Astrocyte of the cerebellum (primary cell): Measurements from ENCODE around the gene GAK.

Experiments
- DNase-seq: peaks from one replicate; pipeline ENCODE4 v3.0.0-alpha.2; 2011; ENCODE audit warnings: low read depth
- H3K4me3 ChIP-seq: 2 replicates; pipeline ENCODE4 v1.5.1; 2011; ENCODE audit warnings: mild to moderate bottlenecking, low read depth, low read length, moderate library complexity
- in situ Hi-C: cut with HindIII; loops from 2 replicates; pipeline ENCODE4 v1.10.0; 2017; ENCODE audit warnings: low sequenced_read_pairs
- TF ChIP-seq, protein P1 (sequence below): IDR thresholded peaks from 2 replicates; pipeline ENCODE4 v1.5.1; 2012; ENCODE audit warnings: low read length, low read depth, moderate library complexity, mild to moderate bottlenecking; ENCODE audit errors: missing control alignments

GAK gene

DNA sequence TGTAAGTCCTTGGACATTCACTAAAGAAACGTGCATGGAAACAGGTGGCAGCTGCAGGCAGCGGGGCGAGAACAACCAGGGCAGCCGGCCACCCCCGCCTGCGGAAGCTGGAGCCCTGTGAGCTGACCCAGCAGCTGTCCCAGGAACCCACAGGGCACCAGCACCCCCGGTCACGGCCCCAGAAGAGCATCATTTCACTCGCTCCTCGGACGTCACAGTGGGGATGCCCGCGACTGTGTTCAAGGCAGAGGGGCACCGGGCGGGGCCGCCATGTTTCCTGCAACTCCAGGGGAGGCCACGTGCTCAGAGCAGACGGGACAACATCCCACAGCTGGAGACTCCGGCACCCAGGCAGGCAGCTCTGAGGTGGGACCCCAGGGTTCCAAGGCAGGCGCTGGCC is 61.2 kb downstream of the GAK start:
- H3K4me3 ChIP-seq, result no peak overlapping the region
- TF ChIP-seq, protein P1, sequence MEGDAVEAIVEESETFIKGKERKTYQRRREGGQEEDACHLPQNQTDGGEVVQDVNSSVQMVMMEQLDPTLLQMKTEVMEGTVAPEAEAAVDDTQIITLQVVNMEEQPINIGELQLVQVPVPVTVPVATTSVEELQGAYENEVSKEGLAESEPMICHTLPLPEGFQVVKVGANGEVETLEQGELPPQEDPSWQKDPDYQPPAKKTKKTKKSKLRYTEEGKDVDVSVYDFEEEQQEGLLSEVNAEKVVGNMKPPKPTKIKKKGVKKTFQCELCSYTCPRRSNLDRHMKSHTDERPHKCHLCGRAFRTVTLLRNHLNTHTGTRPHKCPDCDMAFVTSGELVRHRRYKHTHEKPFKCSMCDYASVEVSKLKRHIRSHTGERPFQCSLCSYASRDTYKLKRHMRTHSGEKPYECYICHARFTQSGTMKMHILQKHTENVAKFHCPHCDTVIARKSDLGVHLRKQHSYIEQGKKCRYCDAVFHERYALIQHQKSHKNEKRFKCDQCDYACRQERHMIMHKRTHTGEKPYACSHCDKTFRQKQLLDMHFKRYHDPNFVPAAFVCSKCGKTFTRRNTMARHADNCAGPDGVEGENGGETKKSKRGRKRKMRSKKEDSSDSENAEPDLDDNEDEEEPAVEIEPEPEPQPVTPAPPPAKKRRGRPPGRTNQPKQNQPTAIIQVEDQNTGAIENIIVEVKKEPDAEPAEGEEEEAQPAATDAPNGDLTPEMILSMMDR, result no peak
- no peak for DNase-seq
- in situ Hi-C loops, result no loop called here

DNA sequence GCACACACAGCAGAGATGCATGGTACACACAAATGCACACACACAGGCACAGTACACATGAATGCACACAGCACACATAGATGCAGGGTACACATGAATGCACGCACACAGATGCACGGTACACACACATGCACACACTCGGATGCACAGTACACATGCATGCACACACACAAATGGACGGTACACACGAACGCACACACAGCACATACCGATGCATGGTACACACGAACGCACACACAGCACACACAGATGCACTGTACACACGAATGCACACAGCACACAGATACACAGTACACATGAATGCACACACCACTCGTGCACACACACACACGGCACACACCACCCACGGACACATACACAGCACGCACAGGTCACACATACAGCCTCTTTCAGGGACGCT is 62.3 kb downstream of the GAK start:
- TF ChIP-seq, protein P1, result no peak
- in situ Hi-C loops, result no loop called here
- H3K4me3 ChIP-seq, result no peak overlapping the region
- no peak for DNase-seq

DNA sequence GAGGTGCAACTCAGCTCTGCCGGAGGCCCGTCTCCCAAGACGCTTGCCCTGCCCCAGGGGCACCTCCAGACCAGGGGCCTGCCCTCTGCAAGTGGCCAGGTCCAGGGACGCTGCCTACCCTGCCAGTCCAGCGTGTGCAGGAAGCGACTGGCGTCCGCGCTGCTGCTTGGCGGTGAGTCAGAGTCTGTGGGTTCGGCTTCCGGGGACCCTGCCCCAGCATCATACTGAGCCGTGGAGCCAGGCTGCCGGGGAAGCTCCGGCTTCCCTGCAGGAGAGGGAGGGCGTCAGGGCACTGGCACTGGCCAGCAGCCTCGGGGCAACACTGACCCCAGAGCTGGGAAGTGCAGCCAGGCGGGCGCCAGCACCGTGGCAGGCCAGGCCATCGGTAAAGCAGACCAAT is 63.7 kb downstream of the GAK start:
- no peak overlapping the region for H3K4me3 ChIP-seq
- in situ Hi-C loops, result no loop called here
- DNase-seq, result no peak
- TF ChIP-seq, protein P1, result no peak

DNA sequence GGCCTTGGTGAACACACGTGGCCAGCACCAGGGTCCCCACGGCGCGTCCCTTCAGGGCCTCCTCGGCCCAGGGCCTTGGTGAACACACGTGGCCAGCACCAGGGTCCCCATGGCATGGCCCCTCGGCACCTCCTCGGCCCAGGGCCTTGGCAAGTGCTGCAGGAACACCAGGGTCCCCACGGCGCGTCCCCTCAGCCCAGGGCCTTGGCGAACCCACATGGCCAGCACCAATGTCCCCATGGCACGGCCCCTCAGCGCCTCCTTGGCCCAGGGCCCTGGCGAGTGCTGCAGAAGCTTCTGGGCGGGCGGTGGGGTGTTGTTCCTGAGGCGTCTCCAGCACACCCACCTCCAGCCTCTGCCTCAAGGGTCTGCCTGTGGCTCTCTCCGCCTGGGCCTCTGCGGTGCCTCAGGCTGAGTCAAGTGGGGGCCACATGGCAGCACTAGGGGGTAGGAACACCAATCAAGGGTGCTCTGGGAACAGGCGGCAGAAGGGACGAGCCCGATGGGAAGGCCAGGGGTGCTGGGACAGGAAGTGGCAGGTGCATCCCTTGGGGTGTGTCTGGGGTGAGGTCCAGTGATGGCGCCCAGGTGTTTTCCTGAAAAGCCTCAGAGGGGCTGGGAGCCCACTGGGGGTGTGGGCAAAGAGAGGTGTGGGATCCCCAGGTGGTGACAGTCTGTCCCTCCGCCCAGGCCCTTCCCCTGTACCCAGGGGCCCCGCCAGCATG is 64.4 kb downstream of the GAK start:
- in situ Hi-C loops, result no loop called here
- no peak for DNase-seq
- TF ChIP-seq, protein P1, result no peak

DNA sequence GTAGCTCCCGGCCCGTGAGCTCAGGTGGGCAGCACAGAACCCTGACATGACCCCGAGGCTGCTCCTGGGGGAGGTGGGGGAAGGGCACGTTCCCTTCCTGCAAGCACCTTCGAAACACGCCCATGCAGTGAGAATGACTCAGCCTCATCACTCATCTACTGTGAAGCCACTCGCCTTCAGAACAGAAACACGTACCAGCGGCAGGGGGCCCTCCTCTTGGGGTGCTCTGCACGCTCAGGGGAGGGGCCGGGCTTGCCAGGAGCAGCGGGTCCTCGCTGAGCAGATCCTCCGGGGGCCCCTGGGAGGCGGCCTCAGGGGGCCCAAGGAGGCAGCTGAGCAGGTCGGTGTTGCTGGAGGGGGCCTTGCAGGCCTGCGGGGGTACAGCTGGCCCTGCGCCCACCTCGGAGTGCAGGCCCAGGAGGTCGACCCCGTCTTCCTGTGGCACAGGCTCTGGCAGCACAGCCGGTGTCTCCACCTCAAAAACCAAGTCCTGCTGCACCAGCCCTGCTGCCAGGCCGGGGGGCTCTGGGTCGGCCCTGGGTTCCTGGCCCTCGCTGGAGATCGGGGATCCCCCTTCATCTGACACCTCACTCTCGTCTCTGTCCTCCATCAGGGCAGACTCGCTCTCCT is 65.2 kb downstream of the GAK start:
- in situ Hi-C loops, result no loop called here
- H3K4me3 ChIP-seq, result no peak overlapping the region
- DNase-seq, result no peak
- TF ChIP-seq, protein P1, result no peak

More for the DNA sequence above, 64.4 kb downstream of the GAK start:
- no peak overlapping the region for H3K4me3 ChIP-seq

DNA sequence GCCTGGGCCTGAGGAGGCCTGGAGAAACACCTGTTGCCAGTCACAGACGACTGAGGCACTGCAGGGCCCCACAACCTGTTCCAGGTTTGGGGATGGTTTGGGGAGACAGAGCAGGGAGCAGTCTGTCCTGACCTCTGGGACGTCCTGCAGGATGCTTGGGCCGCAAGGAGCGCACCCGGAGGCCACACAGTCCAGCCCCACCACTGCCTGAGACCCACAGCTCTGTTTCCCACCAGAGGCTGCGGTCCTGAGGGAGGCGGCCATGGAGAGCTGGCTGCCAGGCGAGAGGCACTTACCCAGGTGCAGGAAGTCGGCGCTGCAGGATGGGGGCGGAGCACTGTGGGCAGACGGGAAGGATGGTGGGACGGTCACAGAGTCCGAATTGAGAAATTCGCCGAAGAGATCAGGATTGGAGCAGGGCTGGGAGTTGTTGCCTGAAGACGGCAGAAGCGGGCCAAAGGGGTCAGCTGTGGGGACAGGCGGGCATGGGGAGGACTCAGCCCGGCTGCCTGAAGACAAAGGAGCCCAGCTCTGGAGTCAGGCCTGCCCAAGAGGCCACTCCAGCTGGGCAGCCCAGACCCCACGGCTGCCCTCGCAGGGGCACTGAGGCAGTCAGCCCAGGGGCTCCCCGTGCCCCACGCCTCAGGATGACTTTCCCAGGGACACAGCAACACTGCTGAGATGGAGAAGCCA is 65.9 kb downstream of the GAK start:
- no peak for DNase-seq
- no peak overlapping the region for H3K4me3 ChIP-seq
- TF ChIP-seq, protein P1, result no peak
- in situ Hi-C loops, result no loop called here
